IPS-11a (cell line): ENCODE data around the gene MYOCD.

Experiments used
- H3K4me3 ChIP-seq: one replicate; pipeline ENCODE4 v1.5.1; 2013; ENCODE audit warnings: low read depth, low read length, control low read depth

The MYOCD gene

GRCh38 chr17:12693640-12694039 is 27.9 kb downstream of the MYOCD start:
- no peak overlapping the region for H3K4me3 ChIP-seq

- H3K4me3 ChIP-seq, result no peak overlapping the region
Observed at GRCh38 chr17:12706070-12706469, 40.4 kb downstream of the MYOCD start.

- H3K4me3 ChIP-seq, result no peak overlapping the region
Observed at GRCh38 chr17:12709063-12709462, 43.4 kb downstream of the MYOCD start.

GRCh38 chr17:12712415-12712814 is 46.7 kb downstream of the MYOCD start:
- H3K4me3 ChIP-seq, result no peak overlapping the region

GRCh38 chr17:12712941-12713340 is 47.3 kb downstream of the MYOCD start:
- no peak overlapping the region for H3K4me3 ChIP-seq

GRCh38 chr17:12719948-12720347 is 54.3 kb downstream of the MYOCD start:
- no peak overlapping the region for H3K4me3 ChIP-seq

- H3K4me3 ChIP-seq, result no peak overlapping the region
Observed at GRCh38 chr17:12721581-12721980, 55.9 kb downstream of the MYOCD start.

GRCh38 chr17:12722282-12722681 is 56.6 kb downstream of the MYOCD start:
- no peak overlapping the region for H3K4me3 ChIP-seq

- no peak overlapping the region for H3K4me3 ChIP-seq
Observed at GRCh38 chr17:12726131-12726530, 60.4 kb downstream of the MYOCD start.

- no peak overlapping the region for H3K4me3 ChIP-seq
Observed at GRCh38 chr17:12727076-12727760, 61.5 kb downstream of the MYOCD start.

GRCh38 chr17:12727881-12728280 is 62.2 kb downstream of the MYOCD start:
- no peak overlapping the region for H3K4me3 ChIP-seq

GRCh38 chr17:12729086-12729485 is 63.4 kb downstream of the MYOCD start:
- H3K4me3 ChIP-seq, result no peak overlapping the region

- no peak overlapping the region for H3K4me3 ChIP-seq
Observed at GRCh38 chr17:12730421-12730820, 64.7 kb downstream of the MYOCD start.

- no peak overlapping the region for H3K4me3 ChIP-seq
Observed at GRCh38 chr17:12730931-12731521, 65.3 kb downstream of the MYOCD start.

- no peak overlapping the region for H3K4me3 ChIP-seq
Observed at GRCh38 chr17:12731839-12732238, 66.1 kb downstream of the MYOCD start.

- H3K4me3 ChIP-seq, result no peak overlapping the region
Observed at GRCh38 chr17:12732366-12732765, 66.7 kb downstream of the MYOCD start.

GRCh38 chr17:12734926-12735325 is 69.2 kb downstream of the MYOCD start:
- no peak overlapping the region for H3K4me3 ChIP-seq

GRCh38 chr17:12735517-12735916 is 69.8 kb downstream of the MYOCD start:
- H3K4me3 ChIP-seq, result no peak overlapping the region

GRCh38 chr17:12736526-12736925 is 70.8 kb downstream of the MYOCD start:
- no peak overlapping the region for H3K4me3 ChIP-seq

GRCh38 chr17:12737740-12738469 is 72.2 kb downstream of the MYOCD start:
- no peak overlapping the region for H3K4me3 ChIP-seq

- no peak overlapping the region for H3K4me3 ChIP-seq
Observed at GRCh38 chr17:12738624-12739023, 72.9 kb downstream of the MYOCD start.

GRCh38 chr17:12739500-12739899 is 73.8 kb downstream of the MYOCD start:
- H3K4me3 ChIP-seq, result no peak overlapping the region
